HCT116 (cell line): ENCODE results near the gene ATP5F1E. TPM values are rescaled to one million over a fixed set of nuclear protein-coding genes. Genes with fewer than 3 reads are reported as not detected.

Experiments
- ATAC-seq: fragments of 200-7000 bp; cut with Tn5 transposase; 2 replicates; pipeline ENCODE4 v1.9.1; 2020; ENCODE audit warnings: mild to moderate bottlenecking, moderate library complexity
- BruUV-seq: library from RNA; stranded (reverse); fragments of 400-500 nt; replicated peaks from 2 replicates; lab custom pipeline; 2021; lab: Mats Ljungman, UMichigan
- CTCF ChIA-PET: fragments of 300-600 bp; sonication (Branson Sonifier 250); formaldehyde crosslinking; loops from one replicate; lab custom pipeline; 2021; ENCODE audit warnings: antibody characterized with exemption; lab: Charles Lee
- POLR2A ChIA-PET: fragments of 300-600, 350-600 bp; sonication (Branson Sonifier 250); formaldehyde crosslinking; loops from one replicate; lab custom pipeline; 2021; ENCODE audit warnings: antibody characterized with exemption; lab: Charles Lee
- RAD21 ChIA-PET, 2 experiments: fragments of 300-600 bp; sonication (Branson Sonifier 250); formaldehyde crosslinking; loops; one replicate each; lab custom pipeline; 2023; ENCODE audit warnings: low total read pairs in 2 of 2; ENCODE audit not compliant: uncharacterized antibody in 2 of 2, unreplicated experiment in 2 of 2, low non-redundant PET in 1 of 2; lab: Charles Lee
- DNase-seq: peaks from one replicate; pipeline ENCODE4 v3.0.0-alpha.2; 2010; ENCODE audit warnings: low read depth, low spot score
- H2AFZ ChIP-seq: fragments of 200-600 bp; shearing (Covaris generic), sonication (generic); 2 replicates; pipeline ENCODE4 v1.6.1; 2017; ENCODE audit warnings: low read depth, mixed run types, mixed read lengths, antibody characterized with exemption, low read length; ENCODE audit not compliant: poor library complexity, severe bottlenecking
- H3K27ac ChIP-seq: 2 replicates; pipeline ENCODE4 v1.5.1; 2012; ENCODE audit warnings: low read depth, low read length
- H3K27me3 ChIP-seq: fragments of 200-600 bp; sonication (generic); 2 replicates; pipeline ENCODE4 v1.6.1; 2016; ENCODE audit warnings: mixed run types, low read length, mixed read lengths; ENCODE audit not compliant: insufficient read depth
- H3K36me3 ChIP-seq, 2 experiments: fragments of 200-500 bp in 1 of 2; fragments of 200-600 bp in 1 of 2; sonication (Bioruptor generic) in 1 of 2; sonication (generic) in 1 of 2; 2 replicates each; pipeline versions ENCODE4 v1.5.1 to v1.6.1; 2014 to 2016; ENCODE audit warnings: low read length in 2 of 2, inconsistent platforms in 1 of 2, mixed read lengths in 1 of 2, mixed run types in 1 of 2; ENCODE audit not compliant: insufficient read depth in 2 of 2, control insufficient read depth in 1 of 2
- H3K4me1 ChIP-seq, 2 experiments: fragments of 200-600 bp in 1 of 2; sonication (generic) in 1 of 2; 2 replicates each; pipeline versions ENCODE4 v1.5.1 to v1.6.1; 2012 to 2017; ENCODE audit warnings: low read length in 2 of 2, inconsistent platforms in 1 of 2, mild to moderate bottlenecking in 1 of 2, mixed read lengths in 1 of 2, mixed run types in 1 of 2, moderate library complexity in 1 of 2; ENCODE audit not compliant: insufficient read depth in 2 of 2, control insufficient read depth in 1 of 2
- H3K4me2 ChIP-seq: fragments of 200-600 bp; sonication (generic); 2 replicates; pipeline ENCODE4 v1.6.1; 2017; ENCODE audit warnings: mixed run types, low read length, mixed read lengths
- H3K4me3 ChIP-seq, 2 experiments: fragments of 200-600 bp in 1 of 2; sonication (generic) in 1 of 2; replicated peaks in 1 of 2; 2 replicates each; pipeline ENCODE4 v1.5.1; 2011 to 2016; ENCODE audit warnings: low read length in 2 of 2, control low read depth in 1 of 2, low read depth in 1 of 2, mild to moderate bottlenecking in 1 of 2, mixed read lengths in 1 of 2, mixed run types in 1 of 2
- H3K79me2 ChIP-seq: fragments of 200-600 bp; sonication (generic); 2 replicates; pipeline ENCODE4 v1.6.1; 2017; ENCODE audit warnings: mild to moderate bottlenecking, mixed run types, low read length, moderate library complexity, mixed read lengths; ENCODE audit not compliant: insufficient read depth
- H3K9ac ChIP-seq: fragments of 200-600 bp; sonication (generic); 2 replicates; pipeline ENCODE4 v1.6.1; 2016; ENCODE audit warnings: low read length, mixed read lengths
- H3K9me2 ChIP-seq: fragments of 200-600 bp; sonication (generic), shearing (Covaris generic); 2 replicates; pipeline ENCODE4 v1.6.1; 2017; ENCODE audit warnings: mixed run types, mild to moderate bottlenecking, moderate library complexity; ENCODE audit not compliant: insufficient read depth
- H3K9me3 ChIP-seq, 2 experiments: fragments of 200-500 bp in 1 of 2; fragments of 200-600 bp in 1 of 2; sonication (Bioruptor generic) in 1 of 2; sonication (generic) in 1 of 2; 2 replicates each; pipeline ENCODE4 v1.6.1; 2014 to 2017; ENCODE audit warnings: low read length in 2 of 2, mixed read lengths in 2 of 2, inconsistent platforms in 1 of 2, low read depth in 1 of 2, mild to moderate bottlenecking in 1 of 2, mixed run types in 1 of 2, moderate library complexity in 1 of 2; ENCODE audit not compliant: control insufficient read depth in 1 of 2, insufficient read depth in 1 of 2
- H4K20me1 ChIP-seq: fragments of 200-600 bp; sonication (generic), shearing (Covaris generic); 2 replicates; pipeline ENCODE4 v1.6.1; 2017; ENCODE audit warnings: mixed run types, mild to moderate bottlenecking, moderate library complexity; ENCODE audit not compliant: insufficient read depth
- CBX3 ChIP-seq: IDR thresholded peaks from 2 replicates; pipeline ENCODE4 v1.6.1; 2012; ENCODE audit warnings: low read depth
- EZH2 ChIP-seq: fragments of 200-600 bp; sonication (generic); IDR thresholded peaks from 2 replicates; pipeline ENCODE4 v1.6.1; 2017; ENCODE audit warnings: antibody characterized with exemption, mixed run types
- JUND ChIP-seq: IDR thresholded peaks from 2 replicates; pipeline ENCODE4 v1.6.1; 2012
- POLR2A ChIP-seq: IDR thresholded peaks from 2 replicates; pipeline ENCODE4 v1.7.0; 2011; ENCODE audit warnings: borderline replicate concordance; ENCODE audit not compliant: insufficient read depth, insufficient read length; ENCODE audit errors: extremely low read depth
- SP1 ChIP-seq: IDR thresholded peaks from 2 replicates; pipeline ENCODE4 v1.6.1; 2012; ENCODE audit warnings: low read depth
- ZFX ChIP-seq: fragments of 450-650 bp; IDR thresholded peaks from 2 replicates; pipeline ENCODE4 v1.6.1; 2017
- ZNF274 ChIP-seq: fragments of 200-500 bp; sonication (Bioruptor generic); IDR thresholded peaks from 2 replicates; pipeline ENCODE4 v1.6.1; 2014; ENCODE audit warnings: mild to moderate bottlenecking, low read depth, low read length, inconsistent platforms
- intact Hi-C: fragments of 100-400 bp; cut with micrococcal nuclease; formaldehyde crosslinking; loops from 2 replicates; pipeline ENCODE4 v1.10.0; 2022
- total RNA-seq: library from RNA; stranded (reverse); gene quantifications from one replicate; pipeline ENCODE4 v1.2.1, GENCODE V29; 2021; ENCODE audit not compliant: unreplicated experiment
- TF ChIP-seq, protein P1 (sequence below): IDR thresholded peaks from 2 replicates; pipeline ENCODE4 v1.6.1; 2011; ENCODE audit warnings: mild to moderate bottlenecking, low read length, moderate library complexity; ENCODE audit not compliant: insufficient replicate concordance; ENCODE audit errors: extremely low read depth
- TF ChIP-seq, protein P2 (sequence below), 3 experiments: fragments of 200-600 bp in 1 of 3; sonication (generic) in 1 of 3; IDR thresholded peaks in 2 of 3; conservative IDR thresholded peaks in 1 of 3; 2 replicates each; pipeline ENCODE4 v1.5.1; 2012 to 2017; ENCODE audit warnings: low read depth in 2 of 3, low read length in 2 of 3, antibody characterized with exemption in 1 of 3, borderline replicate concordance in 1 of 3, control low read depth in 1 of 3, mild to moderate bottlenecking in 1 of 3, mixed read lengths in 1 of 3, mixed run types in 1 of 3, moderate library complexity in 1 of 3; ENCODE audit not compliant: insufficient read depth in 1 of 3
- TF ChIP-seq, protein P3 (sequence below): IDR thresholded peaks from 2 replicates; pipeline ENCODE4 v1.6.1; 2012

Gene ATP5F1E
- total RNA-seq, 1 experiment from 2014 or later: 72.8 TPM

DNA sequence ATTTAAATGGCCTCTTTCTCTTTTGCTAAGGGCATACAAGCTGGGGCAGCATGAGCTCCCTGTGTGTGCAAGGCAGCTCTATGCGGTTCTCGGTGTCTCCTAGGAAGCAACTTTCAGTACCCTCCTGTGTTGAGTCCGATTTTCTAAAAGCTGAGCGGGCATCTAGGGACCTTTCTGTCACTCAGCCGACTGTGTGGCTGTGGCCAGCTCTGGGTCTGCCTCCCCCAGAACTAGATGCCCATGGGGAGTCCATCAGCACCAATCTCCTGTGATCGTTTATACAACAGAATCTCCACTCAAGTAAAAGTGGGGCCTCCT lies 43.6 kb downstream of the ATP5F1E start:
- ATAC-seq: no peak
- POLR2A ChIA-PET: no interaction called here
- Histone ChIP-seq H3K4me3 (no peak overlapping the region), H3K27ac (no peak overlapping the region), H3K4me1 (no peaks in the 10 kb centered on the region), H3K9ac (no peak overlapping the region), H3K79me2 (peaks cover 60% of the 10 kb centered on the region), H4K20me1 (no peaks in the 10 kb centered on the region), H3K4me2 (no peak overlapping the region), H3K36me3 (peaks cover 59 to 71% of the 10 kb centered on the region in 2 experiments), H3K27me3 (no peaks in the 10 kb centered on the region), H2AFZ (no peak overlapping the region), H3K9me3 (no peaks in the 10 kb centered on the region), H3K9me2 (no peaks in the 10 kb centered on the region)
- CTCF ChIA-PET: no interaction called here
- TF ChIP-seq ZFX (no peak), EZH2 (no peak), CBX3 (no peak), SP1 (no peak), JUND (no peak), ZNF274 (no peak), POLR2A (no peak)
- TF ChIP-seq, protein P1, sequence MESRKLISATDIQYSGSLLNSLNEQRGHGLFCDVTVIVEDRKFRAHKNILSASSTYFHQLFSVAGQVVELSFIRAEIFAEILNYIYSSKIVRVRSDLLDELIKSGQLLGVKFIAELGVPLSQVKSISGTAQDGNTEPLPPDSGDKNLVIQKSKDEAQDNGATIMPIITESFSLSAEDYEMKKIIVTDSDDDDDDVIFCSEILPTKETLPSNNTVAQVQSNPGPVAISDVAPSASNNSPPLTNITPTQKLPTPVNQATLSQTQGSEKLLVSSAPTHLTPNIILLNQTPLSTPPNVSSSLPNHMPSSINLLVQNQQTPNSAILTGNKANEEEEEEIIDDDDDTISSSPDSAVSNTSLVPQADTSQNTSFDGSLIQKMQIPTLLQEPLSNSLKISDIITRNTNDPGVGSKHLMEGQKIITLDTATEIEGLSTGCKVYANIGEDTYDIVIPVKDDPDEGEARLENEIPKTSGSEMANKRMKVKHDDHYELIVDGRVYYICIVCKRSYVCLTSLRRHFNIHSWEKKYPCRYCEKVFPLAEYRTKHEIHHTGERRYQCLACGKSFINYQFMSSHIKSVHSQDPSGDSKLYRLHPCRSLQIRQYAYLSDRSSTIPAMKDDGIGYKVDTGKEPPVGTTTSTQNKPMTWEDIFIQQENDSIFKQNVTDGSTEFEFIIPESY: no peak
- TF ChIP-seq, protein P2, sequence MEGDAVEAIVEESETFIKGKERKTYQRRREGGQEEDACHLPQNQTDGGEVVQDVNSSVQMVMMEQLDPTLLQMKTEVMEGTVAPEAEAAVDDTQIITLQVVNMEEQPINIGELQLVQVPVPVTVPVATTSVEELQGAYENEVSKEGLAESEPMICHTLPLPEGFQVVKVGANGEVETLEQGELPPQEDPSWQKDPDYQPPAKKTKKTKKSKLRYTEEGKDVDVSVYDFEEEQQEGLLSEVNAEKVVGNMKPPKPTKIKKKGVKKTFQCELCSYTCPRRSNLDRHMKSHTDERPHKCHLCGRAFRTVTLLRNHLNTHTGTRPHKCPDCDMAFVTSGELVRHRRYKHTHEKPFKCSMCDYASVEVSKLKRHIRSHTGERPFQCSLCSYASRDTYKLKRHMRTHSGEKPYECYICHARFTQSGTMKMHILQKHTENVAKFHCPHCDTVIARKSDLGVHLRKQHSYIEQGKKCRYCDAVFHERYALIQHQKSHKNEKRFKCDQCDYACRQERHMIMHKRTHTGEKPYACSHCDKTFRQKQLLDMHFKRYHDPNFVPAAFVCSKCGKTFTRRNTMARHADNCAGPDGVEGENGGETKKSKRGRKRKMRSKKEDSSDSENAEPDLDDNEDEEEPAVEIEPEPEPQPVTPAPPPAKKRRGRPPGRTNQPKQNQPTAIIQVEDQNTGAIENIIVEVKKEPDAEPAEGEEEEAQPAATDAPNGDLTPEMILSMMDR (IDR thresholded peaks at IDR 0.05 in 2 of 3, conservative IDR thresholded peaks at IDR 0.05 in 1 of 3; ENCODE audit: borderline replicate concordance in 1 of 3, insufficient read depth in 1 of 3, low read depth in 2 of 3, low read length in 2 of 3): no peak
- TF ChIP-seq, protein P3, sequence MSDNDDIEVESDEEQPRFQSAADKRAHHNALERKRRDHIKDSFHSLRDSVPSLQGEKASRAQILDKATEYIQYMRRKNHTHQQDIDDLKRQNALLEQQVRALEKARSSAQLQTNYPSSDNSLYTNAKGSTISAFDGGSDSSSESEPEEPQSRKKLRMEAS: no peak
- RAD21 ChIA-PET: no interaction called here
- no TSS peak for BruUV-seq
- DNase-seq: no peak
- intact Hi-C loops: loop anchor here (10.0 kb wide), 1 partner anchor 84 kb away; no protein-coding TSS in a partner anchor
